Head of caudate nucleus (tissue), 42 donors: ENCODE measurements around the gene PCDHA3.
"Not testable (repeated sequence)": the region's sequence is repeated elsewhere in the genome, so short reads cannot be mapped to it uniquely, and the experiment has no call there.

Experiments
- DNase-seq, 42 donors: peaks; one replicate each; pipeline versions ENCODE4 v3.0.0 to v3.0.0-alpha.2; 2020 to 2021; ENCODE audit warnings: mixed read lengths in 7 of 42
- intact Hi-C: fragments of 100-400 bp; cut with DNase I; formaldehyde crosslinking; loops from one replicate; pipeline ENCODE4 v1.15.0; 2022

PCDHA3 gene

DNA sequence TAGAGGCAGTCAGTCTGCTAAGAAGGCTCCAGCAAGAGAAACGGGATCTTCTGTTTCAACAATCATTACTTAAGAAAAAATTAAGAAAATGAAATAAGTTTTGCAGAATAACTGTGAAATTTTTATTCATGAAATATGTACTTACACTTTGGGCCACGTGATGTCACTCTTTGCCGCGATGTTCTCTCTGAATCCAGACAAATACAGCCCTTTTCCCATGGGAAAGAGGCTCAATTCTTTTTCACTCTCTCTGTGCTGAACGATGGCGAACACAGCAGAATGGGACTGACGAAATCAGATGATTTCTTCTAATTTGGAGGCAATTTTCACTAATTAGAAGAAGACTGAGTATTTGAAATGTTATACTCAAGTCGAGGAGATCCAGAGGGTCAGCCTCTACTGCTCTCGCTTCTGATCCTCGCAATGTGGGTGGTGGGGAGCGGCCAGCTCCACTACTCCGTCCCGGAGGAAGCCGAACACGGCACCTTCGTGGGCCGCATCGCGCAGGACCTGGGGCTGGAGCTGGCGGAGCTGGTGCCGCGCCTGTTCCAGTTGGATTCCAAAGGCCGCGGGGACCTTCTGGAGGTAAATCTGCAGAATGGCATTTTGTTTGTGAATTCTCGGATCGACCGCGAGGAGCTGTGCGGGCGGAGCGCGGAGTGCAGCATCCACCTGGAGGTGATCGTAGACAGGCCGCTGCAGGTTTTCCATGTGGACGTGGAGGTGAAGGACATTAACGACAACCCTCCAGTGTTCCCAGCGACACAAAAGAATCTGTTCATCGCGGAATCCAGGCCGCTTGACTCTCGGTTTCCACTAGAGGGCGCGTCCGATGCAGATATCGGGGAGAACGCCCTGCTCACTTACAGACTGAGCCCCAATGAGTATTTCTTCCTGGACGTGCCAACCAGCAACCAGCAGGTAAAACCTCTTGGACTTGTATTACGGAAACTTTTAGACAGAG lies 47.6 kb downstream of the PCDHA3 start, which contains the start of gene PCDHA9:
PCDHA9 (plus strand) TSS at position 244 of the 964 bp plus-strand sequence; CDS start at position 358, 114 bp downstream.
- DNase-seq, intact Hi-C loops: not testable (repeated sequence)

DNA sequence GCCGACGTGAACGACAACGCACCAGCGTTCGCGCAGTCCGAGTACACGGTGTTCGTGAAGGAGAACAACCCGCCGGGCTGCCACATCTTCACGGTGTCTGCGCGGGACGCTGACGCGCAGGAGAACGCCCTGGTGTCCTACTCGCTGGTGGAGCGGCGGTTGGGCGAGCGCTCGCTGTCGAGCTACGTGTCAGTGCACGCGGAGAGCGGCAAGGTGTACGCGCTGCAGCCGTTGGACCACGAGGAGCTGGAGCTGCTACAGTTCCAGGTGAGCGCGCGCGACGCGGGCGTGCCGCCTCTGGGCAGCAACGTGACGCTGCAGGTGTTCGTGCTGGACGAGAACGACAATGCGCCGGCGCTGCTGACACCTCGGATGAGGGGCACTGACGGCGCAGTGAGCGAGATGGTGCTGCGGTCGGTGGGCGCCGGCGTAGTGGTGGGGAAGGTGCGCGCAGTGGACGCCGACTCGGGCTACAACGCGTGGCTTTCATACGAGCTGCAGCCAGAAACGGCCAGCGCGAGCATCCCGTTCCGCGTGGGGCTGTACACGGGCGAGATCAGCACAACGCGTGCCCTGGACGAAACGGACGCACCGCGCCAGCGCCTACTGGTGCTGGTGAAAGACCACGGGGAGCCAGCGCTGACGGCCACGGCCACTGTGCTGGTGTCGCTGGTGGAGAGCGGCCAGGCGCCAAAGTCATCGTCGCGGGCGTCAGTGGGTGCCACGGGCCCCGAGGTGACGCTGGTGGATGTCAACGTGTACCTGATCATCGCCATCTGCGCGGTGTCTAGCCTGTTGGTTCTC lies 49.2 kb downstream of the PCDHA3 start:
- intact Hi-C loops, DNase-seq: not testable (repeated sequence)
